Activated naive CD4-positive, alpha-beta T cell treated with Interleukin-2 at 50 U/mL for 16 hours (primary cell): ENCODE measurements around the gene PDE6D.
"Not testable (repeated sequence)": the region's sequence is repeated elsewhere in the genome, so short reads cannot be mapped to it uniquely, and the experiment has no call there.

ENCODE experiments used
- DNase-seq: peaks from one replicate; pipeline ENCODE4 v3.0.0-alpha.2; 2020

Gene PDE6D

DNA sequence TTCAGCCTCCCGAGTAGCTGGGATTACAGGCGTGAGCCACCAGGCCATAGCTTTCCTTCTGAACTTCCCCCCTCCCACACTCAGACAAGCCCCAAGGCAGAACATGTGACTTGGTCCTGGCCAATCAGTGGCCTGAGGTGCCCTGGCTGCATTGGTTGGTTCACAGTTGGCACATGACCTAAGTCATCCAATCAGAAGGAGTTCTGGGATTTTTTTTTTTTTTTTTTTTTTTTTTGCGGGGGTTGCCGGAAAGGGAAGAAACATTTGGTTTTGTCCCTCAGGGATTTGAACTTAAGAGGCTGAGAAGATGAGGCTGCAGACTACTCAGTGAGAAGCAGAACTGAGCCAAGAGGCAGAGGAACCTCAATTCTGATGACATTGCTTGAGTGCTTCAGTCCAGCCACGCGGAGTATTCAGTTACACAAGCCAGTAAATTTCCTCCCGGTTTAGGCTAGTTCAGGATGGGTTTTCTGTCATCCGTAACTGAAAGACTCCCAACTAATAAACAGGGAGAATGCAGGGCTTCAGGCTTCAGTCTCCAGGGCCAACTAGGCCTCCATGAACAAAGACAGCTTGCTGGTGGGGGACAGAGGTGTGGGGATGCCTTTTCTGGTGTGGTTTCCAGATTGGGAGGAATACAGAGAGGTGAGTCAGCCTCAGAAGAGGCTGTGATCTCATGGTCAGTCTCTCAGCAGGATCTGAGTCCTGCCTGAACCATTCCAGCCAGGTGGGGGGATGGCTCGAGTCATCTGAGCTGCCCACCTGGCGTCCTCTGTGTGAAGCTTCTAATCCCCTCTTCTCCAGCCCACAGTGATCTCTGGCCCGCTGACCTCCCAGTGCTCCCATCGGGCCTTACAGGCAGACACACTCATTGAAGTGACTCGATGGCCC, 63.6 kb downstream of the PDE6D start:
- peak; percentile 18 for DNase-seq

DNA sequence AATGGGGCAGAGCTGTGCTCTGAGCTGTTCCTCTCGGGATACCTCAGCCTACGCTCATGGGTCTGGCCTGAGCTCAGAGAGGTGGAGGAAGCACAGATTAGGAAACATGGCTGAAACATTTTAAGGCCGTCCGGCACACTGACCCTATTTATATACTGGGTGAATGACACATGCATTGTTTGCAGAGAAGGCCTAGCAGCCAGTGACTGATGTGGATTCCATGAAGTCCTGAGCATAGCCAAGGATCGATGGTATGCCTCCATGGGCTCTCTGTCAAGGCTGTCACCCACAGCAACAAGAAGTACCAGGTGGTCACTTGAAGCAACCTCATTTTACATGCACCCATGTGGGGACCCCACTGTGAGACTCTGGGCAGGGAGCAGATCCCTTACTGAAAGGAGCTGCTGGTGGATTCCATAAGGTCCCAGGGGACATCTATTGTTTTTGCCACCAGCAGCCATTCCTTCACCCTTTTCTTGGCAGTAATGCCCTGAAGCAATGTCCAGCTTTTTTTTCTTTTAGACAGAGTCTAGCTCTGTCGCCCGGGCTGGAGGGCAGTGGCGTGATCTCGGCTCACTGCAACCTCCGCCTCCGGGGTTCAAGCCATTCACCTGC, 64.3 kb downstream of the PDE6D start:
- no peak for DNase-seq

- no peak for DNase-seq
These were observed 65.0 kb downstream of the PDE6D start for GRCh38 chr2:231715988-231716616.

DNA sequence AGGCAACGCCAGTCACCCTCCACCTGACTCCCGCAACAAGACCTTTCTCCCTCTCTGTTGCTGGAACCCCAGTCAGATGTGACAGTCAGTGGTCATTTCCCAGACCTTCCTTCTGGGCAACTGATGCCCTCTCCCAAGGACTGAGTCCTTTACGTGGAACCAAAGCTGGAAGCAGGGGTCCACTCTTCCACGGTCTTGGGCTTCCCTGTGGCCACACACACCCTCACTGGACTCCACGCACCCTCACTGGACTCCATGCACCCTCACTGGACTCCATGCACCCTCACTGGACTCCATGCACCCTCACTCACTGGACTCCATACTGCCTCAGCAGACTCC, 65.6 kb downstream of the PDE6D start:
- no peak for DNase-seq

DNA sequence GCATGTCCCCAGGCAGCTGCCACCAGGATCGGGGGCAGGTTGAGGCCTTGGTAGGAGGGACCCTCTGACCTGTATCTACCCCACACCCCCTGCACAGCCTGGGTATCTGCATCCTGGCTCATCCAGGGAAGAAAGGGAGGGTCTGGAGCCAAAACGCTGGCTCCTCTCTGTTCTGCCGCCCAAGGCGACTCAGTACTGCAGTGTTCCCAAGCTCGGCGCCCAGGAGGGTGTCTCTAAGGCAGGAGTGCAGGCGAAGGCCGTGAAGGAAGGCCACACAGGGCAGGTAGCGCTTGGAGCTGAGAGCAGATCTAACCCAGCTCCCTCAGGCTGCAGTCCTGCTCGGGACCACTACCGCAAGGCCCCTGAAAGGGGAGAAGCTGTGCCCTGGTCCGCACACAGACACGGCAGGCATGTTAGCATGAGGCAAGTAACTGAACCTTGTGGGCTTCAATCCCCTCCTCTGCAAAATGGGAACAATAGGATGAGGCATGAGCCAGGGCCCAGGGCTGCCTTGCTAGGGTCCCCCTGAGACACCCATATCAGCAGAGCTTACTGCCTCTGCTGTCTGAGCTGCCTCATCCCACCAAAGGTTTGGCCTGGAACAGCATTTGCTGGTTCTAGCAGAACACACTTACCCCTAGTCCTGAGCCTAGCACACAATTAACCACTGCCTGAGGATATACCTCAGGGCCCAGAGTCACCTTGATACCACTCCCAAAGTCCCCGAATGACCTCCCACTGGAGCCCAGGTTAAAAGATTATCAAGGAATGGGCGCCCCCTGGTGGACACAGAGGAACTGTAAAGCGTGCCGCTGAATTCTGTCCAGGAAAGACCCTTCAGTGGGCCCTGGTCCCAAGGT, 66.2 kb downstream of the PDE6D start:
- DNase-seq, result peak; percentile 82

- peak; percentile 90 for DNase-seq
These were observed 67.1 kb downstream of the PDE6D start for GRCh38 chr2:231713730-231714638.

GRCh38 chr2:231713406-231713729, 67.7 kb downstream of the PDE6D start:
- not testable (repeated sequence) for DNase-seq

- peak; percentile 75 for DNase-seq
These were observed 68.5 kb downstream of the PDE6D start for GRCh38 chr2:231712451-231713021.

DNA sequence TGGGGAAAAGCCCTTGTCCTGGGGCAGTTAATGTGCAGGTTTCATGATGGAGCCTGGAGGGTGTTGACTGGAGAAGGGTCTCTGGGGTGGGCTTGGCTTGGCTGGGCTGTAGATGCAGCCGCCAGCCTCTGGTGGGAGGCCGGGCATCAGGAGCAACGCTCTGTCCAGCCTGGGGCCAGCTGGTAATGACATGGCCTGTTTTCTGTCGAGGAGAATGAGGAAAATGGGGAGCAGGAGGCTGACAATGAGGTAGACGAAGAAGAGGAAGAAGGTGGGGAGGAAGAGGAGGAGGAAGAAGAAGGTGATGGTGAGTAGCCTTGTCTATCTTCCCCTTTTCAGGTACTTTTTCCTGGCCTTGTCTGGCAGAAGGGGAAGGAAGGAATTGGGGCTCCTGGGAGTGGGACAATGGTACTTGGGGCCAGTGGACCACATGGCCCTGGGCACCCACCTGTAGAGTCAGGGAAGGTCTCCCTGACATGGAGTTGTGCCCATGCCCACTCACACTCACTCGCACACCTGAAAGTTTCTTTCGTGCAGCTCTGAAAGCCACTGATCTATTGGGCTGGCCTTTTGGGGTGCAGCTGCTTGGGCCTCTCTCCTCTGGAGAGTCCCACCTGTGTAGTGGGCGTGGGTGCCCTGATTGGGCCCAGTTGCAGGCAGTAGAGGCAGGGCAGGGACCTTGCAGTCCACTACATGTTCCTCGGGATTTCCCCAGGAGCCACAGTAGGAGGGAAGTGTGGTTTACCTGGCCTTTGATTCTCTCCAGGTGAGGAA, 69.2 kb downstream of the PDE6D start:
- DNase-seq, result peak; percentile 33

- peak; percentile 17 for DNase-seq
These were observed 70.0 kb downstream of the PDE6D start for GRCh38 chr2:231710799-231711676.

DNA sequence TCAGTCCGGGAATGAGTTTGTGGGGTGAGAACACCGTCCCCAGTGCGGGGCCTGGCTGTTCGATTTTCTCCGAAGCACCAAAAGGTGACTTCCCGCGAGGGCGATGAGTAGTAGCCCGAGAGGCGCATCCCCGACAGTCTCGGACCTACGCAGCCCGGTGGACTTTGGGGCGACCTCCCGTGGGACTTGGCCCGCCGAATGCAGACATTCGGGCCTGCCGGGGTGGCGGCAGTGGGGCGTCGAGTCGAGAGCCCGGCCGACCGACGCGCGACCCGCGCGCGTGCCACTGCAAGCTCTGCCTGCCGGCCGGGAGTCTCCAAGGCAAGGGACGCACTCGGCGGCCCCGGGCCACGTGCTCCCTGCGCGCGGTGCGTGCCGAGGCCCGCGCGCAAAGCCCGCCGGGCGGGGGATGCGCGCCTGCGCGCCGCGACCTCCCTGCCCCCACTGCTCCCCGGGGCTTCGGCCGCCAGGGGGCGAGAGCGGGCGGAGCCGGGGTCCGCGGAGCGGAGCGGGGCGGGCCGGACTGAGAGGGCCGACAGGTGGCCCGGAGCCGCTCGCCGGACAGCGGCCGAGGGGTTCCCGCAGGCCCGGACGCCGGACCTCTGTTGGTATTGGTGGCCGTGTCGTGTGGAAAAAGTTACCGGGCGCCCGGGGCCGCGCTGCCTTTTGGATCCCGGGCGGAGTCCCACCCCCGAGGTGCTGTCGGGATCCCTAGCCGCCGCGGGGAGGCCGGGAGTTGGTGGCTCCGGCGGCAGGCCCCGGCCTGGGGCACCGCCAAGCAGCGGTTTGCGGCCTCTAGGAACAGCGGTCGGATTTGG, 70.9 kb downstream of the PDE6D start:
- DNase-seq, result peak; percentile 89

- DNase-seq, result no peak
These were observed 71.5 kb downstream of the PDE6D start for GRCh38 chr2:231709636-231709980.

GRCh38 chr2:231708773-231709635, 72.1 kb downstream of the PDE6D start:
- DNase-seq, result peak; percentile 62

DNA sequence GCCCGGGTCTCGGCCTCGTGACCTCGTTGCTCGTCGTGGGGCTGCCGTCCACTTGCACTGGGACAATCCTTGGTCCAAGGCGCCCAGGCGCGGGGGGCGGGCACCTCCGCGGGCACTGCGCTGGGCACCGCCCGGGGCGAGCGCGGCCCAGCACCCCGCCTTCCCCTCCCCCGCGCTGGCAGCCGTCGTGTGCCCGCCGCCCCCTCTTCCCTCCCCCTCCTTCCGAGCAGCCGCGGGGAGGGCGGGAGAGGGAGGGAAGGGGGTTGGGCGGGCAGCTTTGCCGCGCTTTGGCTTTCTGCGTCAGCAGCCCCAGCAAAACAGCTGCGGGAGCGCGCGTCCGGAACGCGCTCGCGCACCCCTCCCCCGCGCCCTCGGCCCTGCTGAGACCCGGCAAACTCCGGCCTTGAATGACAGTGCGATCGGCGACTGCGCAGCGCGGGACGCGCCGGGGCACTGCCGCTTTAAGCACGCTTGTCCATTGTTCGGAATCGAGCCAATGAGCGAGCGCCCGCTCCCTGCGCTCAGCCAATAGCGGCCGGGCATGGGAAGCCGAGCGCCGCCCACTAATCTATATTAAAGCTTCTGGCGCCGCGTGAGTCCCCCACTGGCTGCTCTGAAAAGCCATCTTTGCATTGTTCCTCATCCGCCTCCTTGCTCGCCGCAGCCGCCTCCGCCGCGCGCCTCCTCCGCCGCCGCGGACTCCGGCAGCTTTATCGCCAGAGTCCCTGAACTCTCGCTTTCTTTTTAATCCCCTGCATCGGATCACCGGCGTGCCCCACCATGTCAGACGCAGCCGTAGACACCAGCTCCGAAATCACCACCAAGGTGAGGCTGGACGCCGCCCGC, 72.9 kb downstream of the PDE6D start, which contains the start of gene PTMA:
Gene PTMA, plus strand, starts transcription at position 599 of the 846 bp plus-strand sequence. Its CDS starts 182 bp downstream, at position 781.
- peak; percentile 100 for DNase-seq

DNA sequence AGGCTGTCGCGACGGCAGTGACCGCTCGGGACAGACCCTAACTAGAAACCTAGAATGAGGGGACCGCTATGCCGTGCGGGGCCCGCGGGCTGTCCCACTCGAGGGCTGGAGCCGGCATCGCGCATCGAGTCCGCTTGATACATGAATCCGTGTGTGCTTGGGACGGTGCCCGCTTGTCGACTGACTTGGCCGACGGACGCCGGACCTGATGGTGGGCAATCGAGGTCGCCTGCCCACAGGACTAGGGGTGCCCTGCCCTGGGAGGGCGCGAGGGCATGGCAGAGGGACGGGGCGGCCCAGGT, 73.5 kb downstream of the PDE6D start:
- peak; percentile 63 for DNase-seq

DNA sequence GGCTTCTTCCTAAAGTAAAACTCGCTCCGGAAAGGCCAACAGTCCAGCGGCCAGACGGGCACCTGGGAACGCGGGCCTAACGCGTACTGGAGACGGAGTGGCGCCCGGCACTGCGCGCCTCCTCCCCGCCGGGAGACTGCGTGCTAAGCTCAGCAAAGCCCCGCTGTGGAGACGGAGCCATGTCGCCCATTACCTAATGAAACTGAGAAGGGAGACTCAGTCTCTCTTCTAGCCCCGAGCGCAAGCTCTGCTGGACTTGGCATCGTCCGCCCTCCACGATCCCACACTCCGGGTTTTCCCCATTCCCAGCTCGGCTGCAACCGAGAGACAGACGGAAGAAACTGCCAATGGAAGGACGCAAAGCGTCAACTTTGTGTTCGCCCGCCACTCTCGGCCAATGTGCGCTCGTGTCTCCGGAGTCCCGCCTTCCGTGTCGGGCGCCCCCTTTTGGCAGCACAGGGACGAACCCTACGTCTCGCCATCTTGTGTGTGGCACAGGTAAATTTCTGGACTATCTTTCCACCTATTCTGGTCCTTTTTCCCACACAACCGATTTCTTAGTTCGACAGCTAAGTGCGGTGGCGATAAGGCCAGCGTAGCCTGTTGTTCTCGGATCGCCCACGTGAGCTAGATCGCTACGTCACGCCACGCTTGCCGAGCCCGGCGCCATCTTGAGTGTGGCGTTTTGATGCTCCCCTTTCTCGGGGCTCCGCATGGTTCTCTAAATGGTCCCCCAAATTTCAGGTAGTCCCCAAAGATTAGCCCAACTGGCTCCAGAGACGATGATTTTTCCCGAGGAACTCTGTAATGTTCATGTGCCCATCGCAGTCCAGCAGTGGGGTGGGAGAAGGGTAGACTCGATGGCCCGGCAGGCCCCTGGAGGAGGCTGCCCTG, 74.1 kb downstream of the PDE6D start:
- DNase-seq, result peak; percentile 96
